A673 (cell line): ENCODE data around the gene HSPG2. TPM values are rescaled to one million over a fixed set of nuclear protein-coding genes. Genes with fewer than 3 reads are reported as not detected.
A peak's percentile ranks its signal among the peaks of the same experiment; 100 is the strongest.

Experiments
- BruUV-seq: library from RNA; stranded (reverse); fragments of 400-500 nt; replicated peaks from 2 replicates; lab custom pipeline; 2021; lab: Mats Ljungman, UMichigan
- CTCF ChIA-PET: fragments of 300-600 bp; sonication (Branson Sonifier 250); formaldehyde crosslinking; loops from one replicate; lab custom pipeline; 2022; ENCODE audit warnings: antibody characterized with exemption; lab: Charles Lee
- POLR2A ChIA-PET: fragments of 300-600 bp; sonication (Branson Sonifier 250); formaldehyde crosslinking; loops from one replicate; lab custom pipeline; 2022; ENCODE audit warnings: antibody characterized with exemption; ENCODE audit not compliant: low non-redundant PET; lab: Charles Lee
- DNase-seq: peaks from one replicate; pipeline ENCODE4 v3.0.0-alpha.2; 2015; ENCODE audit warnings: low spot score
- H3K27ac ChIP-seq: fragments of 200-600 bp; sonication (generic); 2 replicates; pipeline ENCODE4 v1.5.1; 2016; ENCODE audit warnings: mixed run types, low read depth, mild to moderate bottlenecking, mixed read lengths, antibody characterized with exemption, low read length; ENCODE audit not compliant: poor library complexity, severe bottlenecking
- H3K27me3 ChIP-seq: fragments of 200-600 bp; sonication (generic); replicated peaks from 2 replicates; pipeline ENCODE4 v1.6.1; 2017; ENCODE audit warnings: mixed run types, low read depth, mild to moderate bottlenecking, mixed read lengths, antibody characterized with exemption, low read length; ENCODE audit not compliant: insufficient read depth, poor library complexity
- H3K36me3 ChIP-seq: fragments of 200-600 bp; sonication (generic); 2 replicates; pipeline ENCODE4 v1.6.1; 2016; ENCODE audit warnings: mixed run types, mild to moderate bottlenecking, mixed read lengths, antibody characterized with exemption, low read length; ENCODE audit not compliant: insufficient read depth, poor library complexity, severe bottlenecking
- H3K4me1 ChIP-seq: fragments of 200-600 bp; sonication (generic); 2 replicates; pipeline ENCODE4 v1.6.1; 2017; ENCODE audit warnings: mixed run types, mild to moderate bottlenecking, mixed read lengths, antibody characterized with exemption, low read length; ENCODE audit not compliant: insufficient read depth, poor library complexity, severe bottlenecking
- H3K4me3 ChIP-seq: fragments of 200-600 bp; sonication (generic); 2 replicates; pipeline ENCODE4 v1.5.1; 2016; ENCODE audit warnings: low read depth, mixed run types, mild to moderate bottlenecking, mixed read lengths, low read length; ENCODE audit not compliant: poor library complexity, severe bottlenecking
- H3K9me3 ChIP-seq: fragments of 200-600 bp; sonication (generic); 2 replicates; pipeline ENCODE4 v1.6.1; 2016; ENCODE audit warnings: mixed run types, low read depth, mild to moderate bottlenecking, mixed read lengths, antibody characterized with exemption, low read length; ENCODE audit not compliant: poor library complexity, severe bottlenecking
- EZH2 ChIP-seq: fragments of 200-600 bp; sonication (generic); IDR thresholded peaks from 2 replicates; pipeline ENCODE4 v1.6.1; 2017; ENCODE audit warnings: borderline replicate concordance, low read depth, mild to moderate bottlenecking, mixed read lengths, antibody characterized with exemption, low read length; ENCODE audit not compliant: poor library complexity, severe bottlenecking
- intact Hi-C: fragments of 100-400 bp; cut with micrococcal nuclease; formaldehyde crosslinking; loops from one replicate; pipeline ENCODE4 v1.10.0; 2022; ENCODE audit not compliant: unreplicated experiment
- total RNA-seq: library from RNA; stranded (reverse); gene quantifications from 2 replicates; pipeline ENCODE4 v1.2.3, GENCODE V29; 2021
- TF ChIP-seq, protein P1 (sequence below): fragments of 300-800, 200-600 bp; sonication (generic); conservative IDR thresholded peaks from 2 replicates; pipeline ENCODE4 v1.5.1; 2017; ENCODE audit warnings: low read depth, mild to moderate bottlenecking, antibody characterized with exemption, low read length, moderate library complexity, mixed read lengths

HSPG2 gene
- total RNA-seq, 1 experiment from 2014 or later = 10.4 TPM

DNA sequence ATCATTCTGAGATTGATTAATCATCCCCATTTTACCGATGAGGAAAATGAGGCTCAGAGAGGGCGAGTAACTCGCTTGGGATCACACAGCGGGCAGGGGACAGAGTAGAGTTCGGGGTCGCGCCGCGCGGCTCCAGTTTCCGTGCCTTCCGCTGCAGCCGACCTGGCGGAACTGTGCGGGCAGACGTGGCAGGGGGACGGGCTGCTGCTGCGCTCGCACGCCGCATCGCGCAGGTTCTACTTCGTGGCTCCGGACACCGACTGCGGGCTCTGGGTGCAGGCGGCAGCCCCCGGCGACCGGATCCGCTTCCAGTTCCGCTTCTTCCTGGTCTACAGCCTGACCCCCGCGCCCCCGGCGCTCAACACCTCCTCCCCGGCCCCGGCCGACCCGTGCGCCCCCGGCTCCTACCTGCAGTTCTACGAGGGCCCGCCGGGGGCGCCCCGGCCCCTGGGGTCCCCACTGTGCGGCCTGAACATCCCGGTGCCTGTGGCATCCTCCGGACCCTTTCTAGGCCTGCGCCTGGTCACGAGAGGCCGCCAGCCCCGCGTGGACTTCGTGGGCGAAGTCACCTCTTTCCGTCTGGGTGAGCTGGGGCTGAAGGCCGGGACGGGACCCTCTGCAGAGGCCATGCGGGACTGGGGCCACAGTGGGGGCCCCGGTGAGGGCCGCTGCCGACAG lies 122.7 kb downstream of the HSPG2 start:
- Histone ChIP-seq H3K36me3 (no peaks in the 10 kb centered on the region), H3K27ac (no peak overlapping the region), H3K9me3 (no peaks in the 10 kb centered on the region), H3K4me1 (no peaks in the 10 kb centered on the region), H3K4me3 (no peak overlapping the region), H3K27me3 (peaks cover 10% of the 10 kb centered on the region)
- BruUV-seq = no TSS peak
- DNase-seq = no peak
- CTCF ChIA-PET = no interaction called here
- POLR2A ChIA-PET = no interaction called here
- intact Hi-C loops = no loop called here
- TF ChIP-seq, protein P1, sequence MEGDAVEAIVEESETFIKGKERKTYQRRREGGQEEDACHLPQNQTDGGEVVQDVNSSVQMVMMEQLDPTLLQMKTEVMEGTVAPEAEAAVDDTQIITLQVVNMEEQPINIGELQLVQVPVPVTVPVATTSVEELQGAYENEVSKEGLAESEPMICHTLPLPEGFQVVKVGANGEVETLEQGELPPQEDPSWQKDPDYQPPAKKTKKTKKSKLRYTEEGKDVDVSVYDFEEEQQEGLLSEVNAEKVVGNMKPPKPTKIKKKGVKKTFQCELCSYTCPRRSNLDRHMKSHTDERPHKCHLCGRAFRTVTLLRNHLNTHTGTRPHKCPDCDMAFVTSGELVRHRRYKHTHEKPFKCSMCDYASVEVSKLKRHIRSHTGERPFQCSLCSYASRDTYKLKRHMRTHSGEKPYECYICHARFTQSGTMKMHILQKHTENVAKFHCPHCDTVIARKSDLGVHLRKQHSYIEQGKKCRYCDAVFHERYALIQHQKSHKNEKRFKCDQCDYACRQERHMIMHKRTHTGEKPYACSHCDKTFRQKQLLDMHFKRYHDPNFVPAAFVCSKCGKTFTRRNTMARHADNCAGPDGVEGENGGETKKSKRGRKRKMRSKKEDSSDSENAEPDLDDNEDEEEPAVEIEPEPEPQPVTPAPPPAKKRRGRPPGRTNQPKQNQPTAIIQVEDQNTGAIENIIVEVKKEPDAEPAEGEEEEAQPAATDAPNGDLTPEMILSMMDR = peak; percentile 49
- no peak for TF ChIP-seq EZH2

DNA sequence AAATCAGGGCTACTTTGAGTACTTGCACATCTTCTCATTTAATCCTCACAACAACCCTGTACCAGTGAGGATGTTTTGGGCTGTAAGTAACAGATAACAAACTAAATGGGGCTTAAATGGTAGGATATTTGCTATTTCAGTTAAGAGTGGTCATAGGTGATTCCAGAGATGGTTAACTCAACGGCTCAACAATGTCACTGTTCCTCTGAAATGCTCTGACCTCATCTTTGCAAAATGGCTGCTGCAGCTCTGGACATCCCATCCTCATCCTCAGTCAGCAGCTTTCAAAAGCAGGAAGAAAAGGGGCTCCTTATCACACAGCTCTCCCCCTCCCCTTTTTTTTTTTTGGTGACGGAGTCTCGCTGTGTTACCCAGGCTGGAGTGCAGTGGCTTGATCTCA lies 123.6 kb downstream of the HSPG2 start:
- Histone ChIP-seq H3K9me3 (no peaks in the 10 kb centered on the region), H3K27me3 (peaks cover 10% of the 10 kb centered on the region), H3K36me3 (no peaks in the 10 kb centered on the region), H3K4me1 (no peaks in the 10 kb centered on the region), H3K4me3 (no peak overlapping the region), H3K27ac (no peak overlapping the region)
- POLR2A ChIA-PET = no interaction called here
- BruUV-seq = no TSS peak
- CTCF ChIA-PET = interaction anchor here (0.7 kb wide), 1 partner anchor 32 kb away, joined by 3 read pairs; no protein-coding TSS in a partner anchor
- TF ChIP-seq, protein P1 = no peak
- no peak for TF ChIP-seq EZH2
- intact Hi-C loops = no loop called here
- no peak for DNase-seq

DNA sequence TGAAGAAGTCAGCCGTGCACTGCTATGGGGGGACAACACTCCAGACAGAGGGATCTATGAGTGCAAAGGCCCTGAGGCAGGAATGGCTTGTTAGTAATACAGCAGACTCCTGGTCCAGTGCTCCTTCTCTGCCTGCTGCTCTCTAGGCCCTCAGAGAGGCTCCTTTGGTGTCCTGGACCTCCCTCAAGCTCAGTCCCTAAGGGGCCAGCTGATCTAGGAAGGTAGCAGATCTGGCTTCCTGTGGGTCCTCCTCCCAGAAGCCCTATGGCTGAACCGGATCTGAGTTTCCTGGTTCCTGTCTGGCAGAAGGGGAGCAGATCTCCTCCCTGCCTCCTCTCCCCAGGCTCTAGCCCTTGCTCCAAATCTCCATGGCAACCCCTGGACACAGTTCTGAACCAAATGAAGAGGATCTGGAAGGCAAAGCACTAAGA lies 125.2 kb downstream of the HSPG2 start, which contains the start of gene LDLRAD2:
TSS of gene LDLRAD2 (plus strand) at position 391 of the 431 bp plus-strand sequence. CDS start 187 bp downstream, outside the sequence.
- Histone ChIP-seq H3K4me3 (no peak within 1 kb of the TSS), H3K27me3 (peaks cover 10% of the 10 kb centered on the region), H3K36me3 (no peaks in the 10 kb centered on the region), H3K9me3 (no peaks in the 10 kb centered on the region), H3K27ac (no peak within 1 kb of the TSS), H3K4me1 (no peaks in the 10 kb centered on the region)
- ChIA-PET CTCF (no interaction called here), POLR2A (no interaction called here)
- intact Hi-C loops = no loop called here
- no TSS peak for BruUV-seq
- no peak for DNase-seq
- TF ChIP-seq EZH2 = no peak
- TF ChIP-seq, protein P1 = no peak
